A549 (cell line): Measurements from ENCODE around the gene NFE2L3. TPM values are rescaled to one million over a fixed set of nuclear protein-coding genes. Genes with fewer than 3 reads are reported as not detected.

Experiments
- ATAC-seq, 2 experiments: fragments of 200-7000 bp in 1 of 2; fragments of >200 bp in 1 of 2; cut with Nextera tagmentation in 1 of 2; cut with Tn5 transposase in 1 of 2; 3 replicates each; pipeline versions ENCODE4 v1.8.0 to v1.9.1; 2018 to 2020; ENCODE audit warnings: mild to moderate bottlenecking in 1 of 2, moderate library complexity in 1 of 2
- CTCF ChIA-PET: fragments of 300-600 bp; sonication (Branson Sonifier 250); formaldehyde crosslinking; extraction: SDS; loops from one replicate; lab custom pipeline; 2021; ENCODE audit warnings: antibody characterized with exemption, inconsistent platforms; lab: Yijun Ruan, JAX
- POLR2A ChIA-PET: fragments of 350-600 bp; formaldehyde crosslinking; extraction: SDS; loops from one replicate; lab custom pipeline; 2021; ENCODE audit warnings: antibody characterized with exemption, inconsistent platforms; lab: Yijun Ruan, JAX
- DNase-seq, 2 experiments: peaks; one replicate each; pipeline versions ENCODE4 v3.0.0 to v3.0.0-alpha.2; 2011 to 2016; ENCODE audit warnings: low read depth in 1 of 2, low spot score in 1 of 2
- FAIRE-seq: peaks from 2 replicates; lab custom pipeline; 2011; peaks lifted over from hg19 to GRCh38; lab: Jason Lieb, UNC
- H3K27ac ChIP-seq, 2 experiments: fragments of >200 bp; sonication (Bioruptor Twin); formaldehyde crosslinking; 3 replicates each; pipeline ENCODE4 v1.5.1; 2016 to 2017
- H3K4me1 ChIP-seq: fragments of >200 bp; sonication (Bioruptor Twin); formaldehyde crosslinking; 3 replicates; pipeline ENCODE4 v1.6.1; 2016
- H3K4me2 ChIP-seq: fragments of >200 bp; sonication (Bioruptor Twin); formaldehyde crosslinking; 3 replicates; pipeline ENCODE4 v1.6.1; 2016
- H3K4me3 ChIP-seq: fragments of >200 bp; sonication (Bioruptor Twin); formaldehyde crosslinking; 3 replicates; pipeline ENCODE4 v1.5.1; 2016
- H3K9me3 ChIP-seq: fragments of >200 bp; sonication (Bioruptor Twin); formaldehyde crosslinking; 3 replicates; pipeline ENCODE4 v1.6.1; 2016
- CEBPB ChIP-seq, 2 experiments: fragments of >200 bp in 1 of 2; sonication (Bioruptor Twin) in 1 of 2; formaldehyde crosslinking in 1 of 2; IDR thresholded peaks; 2 replicates each; pipeline ENCODE4 v1.6.1; 2012 to 2016
- CHD4 ChIP-seq: fragments of 200-600 bp; sonication (generic); IDR thresholded peaks from 2 replicates; pipeline ENCODE4 v1.6.1; 2016; ENCODE audit warnings: antibody characterized with exemption, mild to moderate bottlenecking, borderline replicate concordance
- EHMT2 ChIP-seq: fragments of 200-600 bp; sonication (generic); IDR thresholded peaks from 2 replicates; pipeline ENCODE4 v1.6.1; 2016; ENCODE audit warnings: antibody characterized with exemption, low read depth, mild to moderate bottlenecking, moderate library complexity
- FOSL2 ChIP-seq, 2 experiments: fragments of 450-650 bp in 1 of 2; fragments of >200 bp in 1 of 2; sonication (Bioruptor Twin) in 1 of 2; formaldehyde crosslinking; IDR thresholded peaks; 2 replicates each; pipeline versions ENCODE4 v1.5.0 to v1.6.1; 2016 to 2020; ENCODE audit warnings: mild to moderate bottlenecking in 1 of 2, moderate library complexity in 1 of 2
- FOXS1 ChIP-seq: fragments of 250-450 bp; sonication (Bioruptor Pico); IDR thresholded peaks from 2 replicates; pipeline ENCODE4 v1.5.0; 2020; ENCODE audit warnings: mild to moderate bottlenecking, moderate library complexity
- HOXB13 ChIP-seq: fragments of 250-450 bp; sonication (Bioruptor Pico); IDR thresholded peaks from 2 replicates; pipeline ENCODE4 v1.5.0; 2020; ENCODE audit warnings: low read depth, mild to moderate bottlenecking, moderate library complexity
- JUN ChIP-seq, 2 experiments: fragments of >200 bp; sonication (Bioruptor Twin); formaldehyde crosslinking; IDR thresholded peaks; 2 replicates in 1 of 2; 3 replicates in 1 of 2; pipeline ENCODE4 v1.6.1; 2016 to 2017
- KDM1A ChIP-seq: fragments of 200-600 bp; sonication (generic); IDR thresholded peaks from 2 replicates; pipeline ENCODE4 v1.6.1; 2016; ENCODE audit warnings: low read depth, mild to moderate bottlenecking
- KDM5A ChIP-seq: fragments of 200-600 bp; sonication (generic); IDR thresholded peaks from 2 replicates; pipeline ENCODE4 v1.6.1; 2016; ENCODE audit warnings: antibody characterized with exemption, mild to moderate bottlenecking
- MAFK ChIP-seq: fragments of 450-650 bp; IDR thresholded peaks from 2 replicates; pipeline ENCODE4 v1.6.1; 2014; ENCODE audit not compliant: partially characterized antibody
- POLR2A ChIP-seq: IDR thresholded peaks from 2 replicates; pipeline ENCODE4 v1.6.1; 2012; ENCODE audit warnings: mild to moderate bottlenecking, low read length
- POLR2AphosphoS2 ChIP-seq: conservative IDR thresholded peaks from 2 replicates; pipeline ENCODE4 v1.6.1; 2012; ENCODE audit warnings: low read length, improper control_type of control experiment, inconsistent platforms
- RCOR1 ChIP-seq: fragments of 150-350 bp; IDR thresholded peaks from 2 replicates; pipeline ENCODE4 v1.6.1; 2014; ENCODE audit warnings: antibody characterized with exemption, low read length, low read depth
- SREBF2 ChIP-seq: fragments of 450-650 bp; IDR thresholded peaks from 2 replicates; pipeline ENCODE4 v1.6.1; 2014; ENCODE audit warnings: mild to moderate bottlenecking, moderate library complexity
- TP53 ChIP-seq: fragments of 250-450 bp; sonication (Bioruptor Pico); IDR thresholded peaks from 2 replicates; pipeline ENCODE4 v1.5.0; 2021; ENCODE audit warnings: mild to moderate bottlenecking, moderate library complexity
- USF2 ChIP-seq: fragments of 450-650 bp; IDR thresholded peaks from 2 replicates; pipeline ENCODE4 v1.6.1; 2014; ENCODE audit warnings: antibody characterized with exemption
- ZC3H11A ChIP-seq: fragments of 450-650 bp; IDR thresholded peaks from 2 replicates; pipeline ENCODE4 v1.6.1; 2014; ENCODE audit warnings: antibody characterized with exemption, mild to moderate bottlenecking
- WGBS: methylation state at CpG from one replicate; pipeline ENCODE4 v1.1.6; 2017; ENCODE audit errors: missing lambda C conversion rate; 5-methylcytosine and 5-hydroxymethylcytosine counted together
- polyA plus RNA-seq, 4 experiments: library from polyadenylated mRNA; depleted of rRNA in 3 of 4; stranded (reverse); fragments of >200 nt; fragmentation: RNase III in 1 of 4; extraction: RNeasy Plus Mini Kit Qiagen cat#74134 plus additional on column Dnase treatment in 1 of 4; gene quantifications; 2 replicates in 3 of 4; 3 replicates in 1 of 4; pipeline ENCODE4 v1.2.3, GENCODE V29; 2011 to 2017
- TF ChIP-seq, protein P1 (sequence below): IDR thresholded peaks from 2 replicates; pipeline ENCODE4 v1.6.1; 2012
- TF ChIP-seq, protein P2 (sequence below): fragments of 250-450 bp; sonication (Bioruptor Pico); IDR thresholded peaks from 2 replicates; pipeline ENCODE4 v1.5.0; 2021; ENCODE audit warnings: mild to moderate bottlenecking, moderate library complexity, borderline replicate concordance

The NFE2L3 gene
- polyA plus RNA-seq, 2 of the 4 experiments (the other 2 are of a cell fraction), result 4.9 to 11.4 TPM

DNA sequence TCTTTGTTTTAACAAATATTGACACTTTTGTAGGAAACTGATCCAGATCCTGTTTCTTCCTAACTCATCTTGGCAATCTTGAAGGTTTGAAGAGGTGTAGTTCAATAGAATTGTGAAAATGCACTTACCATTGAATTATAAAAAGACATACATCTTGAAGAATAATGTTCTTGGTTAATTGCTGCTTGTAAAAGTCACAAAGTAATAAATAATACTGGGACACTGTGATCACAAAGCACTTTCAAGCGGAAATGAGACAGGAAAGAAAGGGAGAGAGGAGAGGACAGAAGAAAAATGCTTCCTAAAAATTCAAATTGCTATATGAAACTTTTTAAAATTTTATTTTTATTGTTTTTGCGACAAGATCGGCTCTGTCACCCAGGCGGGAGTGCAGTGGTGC lies 15.2 kb upstream of the NFE2L3 start (continued):
- TF ChIP-seq ZC3H11A (no peak), JUN (IDR thresholded peaks at IDR 0.05) (no peak), RCOR1 (no peak), POLR2A (no peak)

GRCh38 chr7:26140380-26140779 lies 11.6 kb upstream of the NFE2L3 start:
- DNase-seq (no peak), ATAC-seq (no peak), FAIRE-seq (no peak)
- TF ChIP-seq KDM5A, result no peak
- TF ChIP-seq HOXB13, result no peak
- TF ChIP-seq TP53 (CRISPR knock-in tag), result no peak
- TF ChIP-seq POLR2AphosphoS2, result no peak
- TF ChIP-seq EHMT2, result no peak
- TF ChIP-seq FOSL2 (IDR thresholded peaks at IDR 0.05), result no peak
- TF ChIP-seq FOSL2 (CRISPR knock-in tag; IDR thresholded peaks at IDR 0.05), result no peak
- no peak for TF ChIP-seq ZC3H11A
- Histone ChIP-seq H3K4me1 (peaks cover 19% of the 10 kb centered on the region), H3K4me2 (no peak overlapping the region), H3K9me3 (no peaks in the 10 kb centered on the region), H3K27ac (no peak overlapping the region), H3K4me3 (no peak overlapping the region)
- ChIA-PET CTCF (no interaction called here), POLR2A (no interaction called here)
- 89% methylated on average over 1 of the region's 1 CpG for WGBS

DNA sequence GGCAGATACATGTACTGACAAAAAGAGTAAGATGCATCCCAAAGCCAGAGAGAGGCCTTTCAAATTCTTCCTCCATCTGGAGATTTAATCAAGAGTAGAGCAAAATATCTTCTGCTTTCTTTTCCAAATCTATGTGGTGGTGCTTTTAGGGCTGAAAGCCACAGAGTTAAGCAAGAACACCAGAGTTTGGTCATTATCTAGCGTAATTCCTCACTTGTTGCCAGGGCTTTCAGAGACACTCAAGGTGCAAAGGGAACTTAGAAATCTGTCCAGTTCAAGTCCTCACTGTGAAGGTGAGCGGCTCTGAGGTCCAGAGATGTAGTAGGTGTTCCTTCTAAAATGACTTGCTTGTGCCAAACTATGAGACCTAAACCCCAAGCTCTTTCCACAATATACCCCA lies 10.9 kb upstream of the NFE2L3 start:
- H3K27ac ChIP-seq, result no peak overlapping the region
- POLR2A ChIA-PET, result no interaction called here
- no peak for ATAC-seq
- CTCF ChIA-PET, result interaction anchor here (0.6 kb wide), 1 partner anchor 20 kb away, joined by 3 read pairs; no protein-coding TSS in a partner anchor
- peaks cover 19% of the 10 kb centered on the region for H3K4me1 ChIP-seq
- H3K9me3 ChIP-seq, result no peaks in the 10 kb centered on the region
- TF ChIP-seq MAFK (no peak), KDM1A (no peak), CHD4 (no peak), CEBPB (IDR thresholded peaks at IDR 0.05) (no peak), FOXS1 (CRISPR knock-in tag) (no peak), SREBF2 (no peak), USF2 (no peak)
- TF ChIP-seq, protein P1, sequence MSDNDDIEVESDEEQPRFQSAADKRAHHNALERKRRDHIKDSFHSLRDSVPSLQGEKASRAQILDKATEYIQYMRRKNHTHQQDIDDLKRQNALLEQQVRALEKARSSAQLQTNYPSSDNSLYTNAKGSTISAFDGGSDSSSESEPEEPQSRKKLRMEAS, result no peak
- 90% methylated on average over 2 of the region's 2 CpGs for WGBS
- no peak overlapping the region for H3K4me2 ChIP-seq
- DNase-seq, result no peak
- H3K4me3 ChIP-seq, result no peak overlapping the region
- no peak for FAIRE-seq

DNA sequence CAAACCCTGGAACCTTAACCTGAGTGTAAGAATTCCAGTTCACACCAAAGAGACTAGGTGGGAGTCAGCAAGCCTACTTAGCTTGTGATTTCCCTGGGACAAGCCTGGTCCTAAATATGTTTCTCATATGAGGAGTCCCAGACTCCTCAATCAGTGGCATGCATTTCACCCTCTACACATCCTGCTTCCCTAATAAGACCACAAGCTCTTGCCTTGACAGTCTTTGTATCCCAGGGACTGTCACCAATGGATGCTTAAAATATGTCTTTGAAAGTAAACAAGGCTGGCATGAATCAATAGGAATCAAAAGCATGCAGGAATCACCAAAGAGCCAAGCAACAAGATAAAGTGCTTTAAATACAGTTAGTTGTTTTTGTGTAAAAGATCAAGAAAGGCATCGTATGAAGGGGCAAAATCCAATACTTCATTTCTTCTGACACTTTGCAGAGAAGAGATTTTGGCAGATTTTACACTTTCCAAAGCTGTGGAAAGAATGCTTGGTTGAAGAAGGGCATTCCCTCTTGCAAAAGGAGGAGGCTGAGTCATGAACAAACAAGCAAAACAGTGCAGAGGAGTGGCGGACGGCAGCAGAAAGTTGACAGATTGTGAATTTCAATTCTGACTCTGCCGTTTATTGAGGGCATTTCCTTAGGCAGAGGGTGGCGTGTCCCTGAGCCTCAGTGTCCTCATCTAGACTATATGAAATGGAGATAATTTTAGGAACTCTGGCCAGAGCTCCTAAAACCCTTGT lies 8.5 kb upstream of the NFE2L3 start:
- ATAC-seq (peak; percentile 86 to 91), DNase-seq (peak; percentile 24 to 48), FAIRE-seq (peak; percentile 7)
- peak overlapping the region; percentile 52 for H3K4me2 ChIP-seq
- ChIA-PET CTCF (interaction anchor here (1.2 to 1.7 kb wide), 4 partner anchors 9 to 52 kb away, joined by 3 to 6 read pairs (median 4); no protein-coding TSS in a partner anchor), POLR2A (interaction anchor here (0.7 to 1.3 kb wide), 3 partner anchors 13 to 57 kb away, joined by 3 to 4 read pairs (median 3); partner anchors contain the start of gene HNRNPA2B1)
- H3K27ac ChIP-seq, result no peak overlapping the region
- peaks cover 19% of the 10 kb centered on the region for H3K4me1 ChIP-seq
- H3K9me3 ChIP-seq, result no peaks in the 10 kb centered on the region
- TF ChIP-seq USF2 (no peak), TP53 (CRISPR knock-in tag) (no peak), FOSL2 (IDR thresholded peaks at IDR 0.05) (no peak), FOSL2 (CRISPR knock-in tag; IDR thresholded peaks at IDR 0.05) (peak; percentile 66), POLR2A (no peak), CEBPB (IDR thresholded peaks at IDR 0.05) (peak in 1 of 2 experiments; percentile 81; a peak in 2 of 4 replicates)
- TF ChIP-seq, protein P2, sequence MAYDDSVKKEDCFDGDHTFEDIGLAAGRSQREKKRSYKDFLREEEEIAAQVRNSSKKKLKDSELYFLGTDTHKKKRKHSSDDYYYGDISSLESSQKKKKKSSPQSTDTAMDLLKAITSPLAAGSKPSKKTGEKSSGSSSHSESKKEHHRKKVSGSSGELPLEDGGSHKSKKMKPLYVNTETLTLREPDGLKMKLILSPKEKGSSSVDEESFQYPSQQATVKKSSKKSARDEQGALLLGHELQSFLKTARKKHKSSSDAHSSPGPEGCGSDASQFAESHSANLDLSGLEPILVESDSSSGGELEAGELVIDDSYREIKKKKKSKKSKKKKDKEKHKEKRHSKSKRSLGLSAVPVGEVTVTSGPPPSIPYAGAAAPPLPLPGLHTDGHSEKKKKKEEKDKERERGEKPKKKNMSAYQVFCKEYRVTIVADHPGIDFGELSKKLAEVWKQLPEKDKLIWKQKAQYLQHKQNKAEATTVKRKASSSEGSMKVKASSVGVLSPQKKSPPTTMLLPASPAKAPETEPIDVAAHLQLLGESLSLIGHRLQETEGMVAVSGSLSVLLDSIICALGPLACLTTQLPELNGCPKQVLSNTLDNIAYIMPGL (CRISPR knock-in tag), result no peak
- H3K4me3 ChIP-seq, result no peak overlapping the region
- 9% methylated on average over 5 of the region's 5 CpGs for WGBS
